HG02759 (cell line): Measurements from ENCODE around the gene PARD6A.

Source experiments
- ATAC-seq: cut with Tn5 transposase; IDR thresholded peaks from one replicate; pipeline ENCODE4 v1.9.1; 2021; ENCODE audit warnings: mild to moderate bottlenecking, moderate library complexity; ENCODE audit not compliant: unreplicated experiment

Gene PARD6A

GRCh38 chr16:67666559-67667452, 6.0 kb downstream of the PARD6A start, which contains the start of the genes C16orf86 and ENKD1:
Gene C16orf86 (plus strand): TSS chr16:67666814. CDS start chr16:67666971, 157 bp downstream.
Gene ENKD1 (minus strand): TSS chr16:67666750. CDS start chr16:67666442, 308 bp downstream.
- peak; percentile 66 for ATAC-seq

GRCh38 chr16:67667453-67667816, 6.7 kb downstream of the PARD6A start:
- ATAC-seq = no peak

GRCh38 chr16:67667817-67668494, 7.2 kb downstream of the PARD6A start:
- ATAC-seq = peak; percentile 73

GRCh38 chr16:67668495-67669157, 7.9 kb downstream of the PARD6A start:
- no peak for ATAC-seq

- ATAC-seq = no peak
Observed at GRCh38 chr16:67669499-67670101, 8.8 kb downstream of the PARD6A start.

GRCh38 chr16:67672306-67672705, 11.5 kb downstream of the PARD6A start:
- no peak for ATAC-seq

- no peak for ATAC-seq
Observed at GRCh38 chr16:67672739-67673662, 12.2 kb downstream of the PARD6A start.

- ATAC-seq = no peak
Observed at GRCh38 chr16:67673712-67674580, 13.2 kb downstream of the PARD6A start.

- no peak for ATAC-seq
Observed at GRCh38 chr16:67674851-67675578, 14.3 kb downstream of the PARD6A start.

GRCh38 chr16:67675579-67675935, 14.8 kb downstream of the PARD6A start:
- ATAC-seq = no peak

GRCh38 chr16:67675999-67676398, 15.2 kb downstream of the PARD6A start:
- ATAC-seq = no peak

GRCh38 chr16:67676516-67676915, 15.8 kb downstream of the PARD6A start:
- no peak for ATAC-seq

- ATAC-seq = no peak
Observed at GRCh38 chr16:67676939-67677338, 16.2 kb downstream of the PARD6A start.

GRCh38 chr16:67677712-67678111, 17.0 kb downstream of the PARD6A start:
- ATAC-seq = no peak

- no peak for ATAC-seq
Observed at GRCh38 chr16:67678354-67679023, 17.7 kb downstream of the PARD6A start.

- ATAC-seq = no peak
Observed at GRCh38 chr16:67679935-67680897, 19.5 kb downstream of the PARD6A start.

GRCh38 chr16:67683767-67684166, 23.0 kb downstream of the PARD6A start:
- no peak for ATAC-seq
